ENCODE data around the gene SPEF2.

Gene SPEF2

GRCh38 chr5:35741126-35741716, 123.6 kb downstream of the SPEF2 start:
- DNase-seq: no peak

- no peak for DNase-seq
Observed at GRCh38 chr5:35741971-35742370, 124.3 kb downstream of the SPEF2 start.

- no peak for DNase-seq
Observed at GRCh38 chr5:35743644-35744043, 126.0 kb downstream of the SPEF2 start.

- DNase-seq: no peak
Observed at GRCh38 chr5:35745193-35745592, 127.5 kb downstream of the SPEF2 start.

GRCh38 chr5:35745660-35746059, 128.0 kb downstream of the SPEF2 start:
- no peak for DNase-seq

GRCh38 chr5:35752012-35752411, 134.3 kb downstream of the SPEF2 start:
- no peak for DNase-seq

- DNase-seq: no peak
Observed at GRCh38 chr5:35753500-35753899, 135.8 kb downstream of the SPEF2 start.

- DNase-seq: no peak
Observed at GRCh38 chr5:35754481-35754880, 136.8 kb downstream of the SPEF2 start.

GRCh38 chr5:35755966-35756365, 138.3 kb downstream of the SPEF2 start:
- no peak for DNase-seq

- no peak for DNase-seq
Observed at GRCh38 chr5:35758151-35758724, 140.6 kb downstream of the SPEF2 start.

GRCh38 chr5:35761541-35761940, 143.9 kb downstream of the SPEF2 start:
- DNase-seq: no peak

- no peak for DNase-seq
Observed at GRCh38 chr5:35762368-35762767, 144.7 kb downstream of the SPEF2 start.

GRCh38 chr5:35765921-35766320, 148.3 kb downstream of the SPEF2 start:
- DNase-seq: no peak

- no peak for DNase-seq
Observed at GRCh38 chr5:35771300-35771699, 153.6 kb downstream of the SPEF2 start.

GRCh38 chr5:35771839-35772238, 154.2 kb downstream of the SPEF2 start:
- no peak for DNase-seq

- DNase-seq: no peak
Observed at GRCh38 chr5:35773967-35774366, 156.3 kb downstream of the SPEF2 start.

GRCh38 chr5:35776757-35777156, 159.1 kb downstream of the SPEF2 start:
- DNase-seq: no peak

- peak; percentile 64 for DNase-seq
Observed at GRCh38 chr5:35777358-35778087, 159.9 kb downstream of the SPEF2 start.

GRCh38 chr5:35778259-35778769, 160.7 kb downstream of the SPEF2 start:
- no peak for DNase-seq

GRCh38 chr5:35780236-35780635, 162.6 kb downstream of the SPEF2 start:
- DNase-seq: no peak

- DNase-seq: no peak
Observed at GRCh38 chr5:35781181-35781790, 163.6 kb downstream of the SPEF2 start.

- DNase-seq: no peak
Observed at GRCh38 chr5:35783551-35783950, 165.9 kb downstream of the SPEF2 start.

- DNase-seq: no peak
Observed at GRCh38 chr5:35785601-35786085, 168.0 kb downstream of the SPEF2 start.

- DNase-seq: no peak
Observed at GRCh38 chr5:35788724-35789123, 171.1 kb downstream of the SPEF2 start.

All from NCI-H2029 treated with DMSO at 0.1 percent for 48 hours (cell line).